ENCODE results near the gene FNIP1.
"Not testable (repeated sequence)": the region's sequence is repeated elsewhere in the genome, so short reads cannot be mapped to it uniquely, and the experiment has no call there.

FNIP1 gene

GRCh38 chr5:131607903-131608540 is 188.8 kb downstream of the FNIP1 start:
- DNase-seq (ENCODE audit: low read depth in 2 of 2) = no peak

GRCh38 chr5:131607418-131607817 is 189.4 kb downstream of the FNIP1 start:
- no peak for DNase-seq (ENCODE audit: low read depth in 2 of 2)

- no peak for DNase-seq (ENCODE audit: low read depth in 2 of 2)
Measured at GRCh38 chr5:131605086-131605485, 191.7 kb downstream of the FNIP1 start.

GRCh38 chr5:131595088-131596033 is 201.5 kb downstream of the FNIP1 start:
- DNase-seq (ENCODE audit: low read depth in 2 of 2) = no peak

- no peak for DNase-seq (ENCODE audit: low read depth in 2 of 2)
Measured at GRCh38 chr5:131593921-131594320, 202.9 kb downstream of the FNIP1 start.

- DNase-seq (ENCODE audit: low read depth in 2 of 2) = not testable (repeated sequence)
Measured at GRCh38 chr5:131593436-131593835, 203.4 kb downstream of the FNIP1 start.

All from stimulated activated CD4-positive, alpha-beta T cell treated with anti-CD3 and anti-CD28 coated beads, Interleukin-4, amount 100 ng/mL, for 48 hours (primary cell).